ENCODE results near the gene DNAJC22. TPM values are rescaled to one million over a fixed set of nuclear protein-coding genes. Genes with fewer than 3 reads are reported as not detected.
"Not testable (repeated sequence)": the region's sequence is repeated elsewhere in the genome, so short reads cannot be mapped to it uniquely, and the experiment has no call there.

The DNAJC22 gene
- total RNA-seq, 1 experiment from 2014 or later: 7.9 TPM

GRCh38 chr12:49331380-49332222 lies 15.1 kb upstream of the DNAJC22 start:
- DNase-seq (ENCODE audit: low read depth): peak; percentile 47

- no peak for DNase-seq (ENCODE audit: low read depth)
Measured at GRCh38 chr12:49332441-49332861, 14.2 kb upstream of the DNAJC22 start.

- DNase-seq (ENCODE audit: low read depth): no peak
Measured at GRCh38 chr12:49332891-49333371, 13.8 kb upstream of the DNAJC22 start.

- not testable (repeated sequence) for DNase-seq (ENCODE audit: low read depth)
Measured at GRCh38 chr12:49333778-49334177, 12.9 kb upstream of the DNAJC22 start.

- DNase-seq (ENCODE audit: low read depth): no peak
Measured at GRCh38 chr12:49334226-49334625, 12.5 kb upstream of the DNAJC22 start.

GRCh38 chr12:49334681-49335080 lies 12.0 kb upstream of the DNAJC22 start:
- DNase-seq (ENCODE audit: low read depth): no peak

- no peak for DNase-seq (ENCODE audit: low read depth)
Measured at GRCh38 chr12:49335118-49335954, 11.4 kb upstream of the DNAJC22 start.

- DNase-seq (ENCODE audit: low read depth): no peak
Measured at GRCh38 chr12:49335955-49336644, 10.6 kb upstream of the DNAJC22 start.

GRCh38 chr12:49336645-49337584 lies 9.8 kb upstream of the DNAJC22 start, which contains the start of gene C1QL4:
TSS of gene C1QL4 (minus strand) at chr12:49337188. CDS start at chr12:49336477, 711 bp downstream.
- DNase-seq (ENCODE audit: low read depth): peak; percentile 65

- no peak for DNase-seq (ENCODE audit: low read depth)
Measured at GRCh38 chr12:49338830-49339463, 7.7 kb upstream of the DNAJC22 start.

- no peak for DNase-seq (ENCODE audit: low read depth)
Measured at GRCh38 chr12:49339464-49339861, 7.2 kb upstream of the DNAJC22 start.

GRCh38 chr12:49340095-49340870 lies 6.4 kb upstream of the DNAJC22 start:
- DNase-seq (ENCODE audit: low read depth): no peak

- no peak for DNase-seq (ENCODE audit: low read depth)
Measured at GRCh38 chr12:49340971-49341776, 5.5 kb upstream of the DNAJC22 start.

GRCh38 chr12:49341777-49342065 lies 5.0 kb upstream of the DNAJC22 start:
- DNase-seq (ENCODE audit: low read depth): no peak

- DNase-seq (ENCODE audit: low read depth): peak; percentile 28
Measured at GRCh38 chr12:49342066-49342913, 4.4 kb upstream of the DNAJC22 start.

GRCh38 chr12:49342914-49343731 lies 3.6 kb upstream of the DNAJC22 start:
- no peak for DNase-seq (ENCODE audit: low read depth)

- DNase-seq (ENCODE audit: low read depth): no peak
Measured at GRCh38 chr12:49344486-49345050, 2.1 kb upstream of the DNAJC22 start.

Measured in RPMI7951 (cell line).